GM23338 (cell line): ENCODE data around the gene NTN1.

Source experiments
- CREB1 ChIP-seq: fragments of 250-450 bp; sonication (Bioruptor Pico); IDR thresholded peaks from 2 replicates; pipeline ENCODE4 v1.5.0; 2020; ENCODE audit warnings: low read depth, mild to moderate bottlenecking, moderate library complexity
- CTCF ChIP-seq, 2 experiments: fragments of 200-600 bp in 1 of 2; sonication (generic) in 1 of 2; conservative IDR thresholded peaks; 2 replicates each; pipeline versions ENCODE4 v1.5.1 to v1.6.1; 2016 to 2017; ENCODE audit warnings: antibody characterized with exemption in 2 of 2, low read depth in 2 of 2, mild to moderate bottlenecking in 2 of 2, moderate library complexity in 1 of 2
- EZH2 ChIP-seq: fragments of 200-600 bp; sonication (generic); IDR thresholded peaks from one replicate; pipeline ENCODE4 v1.8.0; 2017; ENCODE audit warnings: antibody characterized with exemption, mild to moderate bottlenecking, low read depth; ENCODE audit not compliant: unreplicated experiment
- EZH2phosphoT487 ChIP-seq: fragments of 200-600 bp; sonication (generic); IDR thresholded peaks from one replicate; pipeline ENCODE4 v1.8.1; 2018; ENCODE audit warnings: antibody characterized with exemption; ENCODE audit not compliant: unreplicated experiment
- JUNB ChIP-seq: IDR thresholded peaks from one replicate; pipeline ENCODE4 v1.6.1; 2016; ENCODE audit warnings: antibody characterized with exemption; ENCODE audit not compliant: unreplicated experiment
- NANOG ChIP-seq: IDR thresholded peaks from 2 replicates; pipeline ENCODE4 v1.6.1; 2016; ENCODE audit warnings: antibody characterized with exemption, borderline replicate concordance
- POLR2AphosphoS5 ChIP-seq: IDR thresholded peaks from 2 replicates; pipeline ENCODE4 v1.6.1; 2016; ENCODE audit warnings: antibody characterized with exemption, low read depth
- ZNF462 ChIP-seq: fragments of 250-450 bp; sonication (Bioruptor Pico); IDR thresholded peaks from 2 replicates; pipeline ENCODE4 v1.5.0; 2020; ENCODE audit warnings: mild to moderate bottlenecking, moderate library complexity
- TF ChIP-seq, protein P1 (sequence below): IDR thresholded peaks from 2 replicates; pipeline ENCODE4 v1.6.1; 2016; ENCODE audit warnings: antibody characterized with exemption
- TF ChIP-seq, protein P2 (sequence below): IDR thresholded peaks from one replicate; pipeline ENCODE4 v1.6.1; 2018; ENCODE audit warnings: antibody characterized with exemption; ENCODE audit not compliant: unreplicated experiment

GRCh38 chr17:9199571-9200551, 178.6 kb downstream of the NTN1 start:
- TF ChIP-seq CTCF (conservative IDR thresholded peaks at IDR 0.05; ENCODE audit: low read depth in 2 of 2) (no peak), EZH2 (no peak), EZH2phosphoT487 (no peak), JUNB (no peak), POLR2AphosphoS5 (no peak), ZNF462 (CRISPR knock-in tag) (no peak), CREB1 (CRISPR knock-in tag) (no peak), NANOG (no peak)
- TF ChIP-seq, protein P1, sequence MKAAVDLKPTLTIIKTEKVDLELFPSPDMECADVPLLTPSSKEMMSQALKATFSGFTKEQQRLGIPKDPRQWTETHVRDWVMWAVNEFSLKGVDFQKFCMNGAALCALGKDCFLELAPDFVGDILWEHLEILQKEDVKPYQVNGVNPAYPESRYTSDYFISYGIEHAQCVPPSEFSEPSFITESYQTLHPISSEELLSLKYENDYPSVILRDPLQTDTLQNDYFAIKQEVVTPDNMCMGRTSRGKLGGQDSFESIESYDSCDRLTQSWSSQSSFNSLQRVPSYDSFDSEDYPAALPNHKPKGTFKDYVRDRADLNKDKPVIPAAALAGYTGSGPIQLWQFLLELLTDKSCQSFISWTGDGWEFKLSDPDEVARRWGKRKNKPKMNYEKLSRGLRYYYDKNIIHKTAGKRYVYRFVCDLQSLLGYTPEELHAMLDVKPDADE, result peak; percentile 42; the same call in 1 of the 2 replicates
- TF ChIP-seq, protein P2, sequence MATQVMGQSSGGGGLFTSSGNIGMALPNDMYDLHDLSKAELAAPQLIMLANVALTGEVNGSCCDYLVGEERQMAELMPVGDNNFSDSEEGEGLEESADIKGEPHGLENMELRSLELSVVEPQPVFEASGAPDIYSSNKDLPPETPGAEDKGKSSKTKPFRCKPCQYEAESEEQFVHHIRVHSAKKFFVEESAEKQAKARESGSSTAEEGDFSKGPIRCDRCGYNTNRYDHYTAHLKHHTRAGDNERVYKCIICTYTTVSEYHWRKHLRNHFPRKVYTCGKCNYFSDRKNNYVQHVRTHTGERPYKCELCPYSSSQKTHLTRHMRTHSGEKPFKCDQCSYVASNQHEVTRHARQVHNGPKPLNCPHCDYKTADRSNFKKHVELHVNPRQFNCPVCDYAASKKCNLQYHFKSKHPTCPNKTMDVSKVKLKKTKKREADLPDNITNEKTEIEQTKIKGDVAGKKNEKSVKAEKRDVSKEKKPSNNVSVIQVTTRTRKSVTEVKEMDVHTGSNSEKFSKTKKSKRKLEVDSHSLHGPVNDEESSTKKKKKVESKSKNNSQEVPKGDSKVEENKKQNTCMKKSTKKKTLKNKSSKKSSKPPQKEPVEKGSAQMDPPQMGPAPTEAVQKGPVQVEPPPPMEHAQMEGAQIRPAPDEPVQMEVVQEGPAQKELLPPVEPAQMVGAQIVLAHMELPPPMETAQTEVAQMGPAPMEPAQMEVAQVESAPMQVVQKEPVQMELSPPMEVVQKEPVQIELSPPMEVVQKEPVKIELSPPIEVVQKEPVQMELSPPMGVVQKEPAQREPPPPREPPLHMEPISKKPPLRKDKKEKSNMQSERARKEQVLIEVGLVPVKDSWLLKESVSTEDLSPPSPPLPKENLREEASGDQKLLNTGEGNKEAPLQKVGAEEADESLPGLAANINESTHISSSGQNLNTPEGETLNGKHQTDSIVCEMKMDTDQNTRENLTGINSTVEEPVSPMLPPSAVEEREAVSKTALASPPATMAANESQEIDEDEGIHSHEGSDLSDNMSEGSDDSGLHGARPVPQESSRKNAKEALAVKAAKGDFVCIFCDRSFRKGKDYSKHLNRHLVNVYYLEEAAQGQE, result no peak
